HepG2 (cell line): ENCODE data around the gene TUT1. TPM values are rescaled to one million over a fixed set of nuclear protein-coding genes. Genes with fewer than 3 reads are reported as not detected.
"Not testable (repeated sequence)": the region's sequence is repeated elsewhere in the genome, so short reads cannot be mapped to it uniquely, and the experiment has no call there.

Experiments used
- ATAC-seq: fragments of 200-7000 bp; cut with Tn5 transposase; 3 replicates; pipeline ENCODE4 v1.9.1; 2020; ENCODE audit warnings: mild to moderate bottlenecking, moderate library complexity
- BruUV-seq: library from RNA; stranded (reverse); fragments of 400-500 nt; replicated peaks from 2 replicates; lab custom pipeline; 2021; lab: Mats Ljungman, UMichigan
- CTCF ChIA-PET: fragments of 300-600 bp; formaldehyde crosslinking; extraction: SDS; loops from one replicate; lab custom pipeline; 2021; ENCODE audit warnings: low total read pairs, inconsistent platforms, low intra/inter-chr PET ratio; lab: Yijun Ruan, JAX
- POLR2A ChIA-PET: fragments of 350-600 bp; sonication (Branson Sonifier 250); formaldehyde crosslinking; loops from one replicate; lab custom pipeline; 2020; ENCODE audit warnings: antibody characterized with exemption, inconsistent platforms; lab: Yijun Ruan, JAX
- DNase-seq: peaks from one replicate; pipeline ENCODE4 v3.0.0-alpha.2; 2015; ENCODE audit warnings: low spot score
- FAIRE-seq: peaks from 3 replicates; lab custom pipeline; 2011; peaks lifted over from hg19 to GRCh38; lab: Jason Lieb, UNC
- H2AFZ ChIP-seq: one replicate; pipeline ENCODE4 v1.6.1; 2011; ENCODE audit warnings: low read length, inconsistent platforms
- H3K27ac ChIP-seq: fragments of 300-600 bp; 3 replicates; pipeline ENCODE4 v1.8.0; 2011; ENCODE audit warnings: mixed run types, mild to moderate bottlenecking, mixed read lengths, low read length, inconsistent platforms; ENCODE audit not compliant: insufficient read depth; ENCODE audit errors: extremely low read length
- H3K27me3 ChIP-seq, 2 experiments: fragments of 200-600 bp in 1 of 2; 2 replicates in 1 of 2; 3 replicates in 1 of 2; pipeline versions ENCODE4 v1.6.0 to v1.8.0; 2011; ENCODE audit warnings: low read length in 2 of 2, mild to moderate bottlenecking in 2 of 2, moderate library complexity in 2 of 2, inconsistent platforms in 1 of 2; ENCODE audit not compliant: insufficient read depth in 2 of 2, control insufficient read depth in 1 of 2
- H3K36me3 ChIP-seq, 2 experiments: fragments of 200-600 bp in 1 of 2; replicated peaks in 1 of 2; 2 replicates in 1 of 2; 3 replicates in 1 of 2; pipeline versions ENCODE4 v1.5.1 to v1.8.0; 2011; ENCODE audit warnings: low read length in 2 of 2, inconsistent platforms in 1 of 2; ENCODE audit not compliant: insufficient read depth in 2 of 2, control insufficient read depth in 1 of 2
- H3K4me1 ChIP-seq: 2 replicates; pipeline ENCODE4 v1.5.1; 2012; ENCODE audit warnings: low read length, inconsistent platforms; ENCODE audit not compliant: insufficient read depth
- H3K4me2 ChIP-seq: 2 replicates; pipeline ENCODE4 v1.6.0; 2011; ENCODE audit warnings: low read depth, low read length, inconsistent platforms
- H3K4me3 ChIP-seq, 3 experiments: fragments of 200-600 bp in 1 of 3; sonication (generic), shearing (Covaris generic) in 1 of 3; replicated peaks in 1 of 3; 2 replicates each; pipeline ENCODE4 v1.5.1; 2011 to 2016; ENCODE audit warnings: low read length in 3 of 3, inconsistent platforms in 2 of 3, low read depth in 2 of 3, mild to moderate bottlenecking in 2 of 3, control low read depth in 1 of 3, mixed read lengths in 1 of 3; ENCODE audit not compliant: insufficient read depth in 1 of 3
- H3K79me2 ChIP-seq: one replicate; pipeline ENCODE4 v1.6.1; 2011; ENCODE audit warnings: low read length, inconsistent platforms; ENCODE audit not compliant: insufficient read depth
- H3K9ac ChIP-seq: 2 replicates; pipeline ENCODE4 v1.6.0; 2011; ENCODE audit warnings: mild to moderate bottlenecking, low read depth, low read length, inconsistent platforms; ENCODE audit not compliant: insufficient read depth
- H3K9me3 ChIP-seq: 2 replicates; pipeline ENCODE4 v1.5.1; 2012; ENCODE audit warnings: mild to moderate bottlenecking, low read length
- H4K20me1 ChIP-seq: 2 replicates; pipeline ENCODE4 v1.6.0; 2011; ENCODE audit warnings: inconsistent platforms, mild to moderate bottlenecking, low read length, moderate library complexity; ENCODE audit not compliant: insufficient read depth
- FOXO1 ChIP-seq: sonication (generic); formaldehyde crosslinking; IDR thresholded peaks from 2 replicates; pipeline ENCODE4 v1.4.0; 2020; ENCODE audit warnings: missing genetic modification reagents
- GMEB1 ChIP-seq: sonication (generic); formaldehyde crosslinking; IDR thresholded peaks from 2 replicates; pipeline ENCODE4 v1.5.1; 2020; ENCODE audit warnings: missing genetic modification reagents, mild to moderate bottlenecking, borderline replicate concordance
- IRF2 ChIP-seq: IDR thresholded peaks from 2 replicates; pipeline ENCODE4 v1.6.1; 2018; ENCODE audit warnings: missing genetic modification reagents, missing compliant biosample characterization
- IRF9 ChIP-seq: sonication (generic); formaldehyde crosslinking; IDR thresholded peaks from 2 replicates; pipeline ENCODE4 v1.8.0; 2022; ENCODE audit warnings: missing genetic modification reagents, mild to moderate bottlenecking, borderline replicate concordance
- MNT ChIP-seq: fragments of 450-650 bp; IDR thresholded peaks from 2 replicates; pipeline ENCODE4 v1.6.1; 2016
- SMC3 ChIP-seq: IDR thresholded peaks from 2 replicates; pipeline ENCODE4 v1.6.1; 2011; ENCODE audit warnings: low read length, improper control_type of control experiment
- SP5 ChIP-seq: IDR thresholded peaks from 2 replicates; pipeline ENCODE4 v1.6.1; 2016; ENCODE audit warnings: low read depth, borderline replicate concordance
- ZNF891 ChIP-seq: sonication (generic); formaldehyde crosslinking; IDR thresholded peaks from 2 replicates; pipeline ENCODE4 v1.5.0; 2020; ENCODE audit warnings: mild to moderate bottlenecking, missing genetic modification reagents
- ZSCAN9 ChIP-seq: IDR thresholded peaks from 2 replicates; pipeline ENCODE4 v1.6.1; 2016; ENCODE audit warnings: borderline replicate concordance
- WGBS: methylation state at CpG from one replicate; pipeline ENCODE4 v1.1.6; 2017; ENCODE audit warnings: low lambda C conversion rate; 5-methylcytosine and 5-hydroxymethylcytosine counted together
- in situ Hi-C: cut with HindIII; loops from 2 replicates; pipeline ENCODE4 v1.10.0; 2017; ENCODE audit warnings: low pct_unique_long_range_greater_than_20kb; ENCODE audit not compliant: extremely low pct_ligation_motif_present
- intact Hi-C: fragments of 100-400 bp; cut with micrococcal nuclease; formaldehyde crosslinking; loops from one replicate; pipeline ENCODE4 v1.10.0; 2022; ENCODE audit not compliant: unreplicated experiment
- polyA plus RNA-seq, 8 experiments: library from polyadenylated mRNA; depleted of rRNA in 3 of 8; stranded (reverse) in 7 of 8; unstranded in 1 of 8; fragments of >200 nt; fragmentation: Illumina TruSeq in 4 of 8; extraction: Trizol in 4 of 8; gene quantifications; 2 replicates each; pipeline versions ENCODE4 v1.2.1 to v1.2.3, GENCODE V29; 2011 to 2016; ENCODE audit warnings: low read depth in 4 of 8, missing spikeins in 1 of 8, mixed read lengths in 1 of 8; ENCODE audit not compliant: insufficient read depth in 1 of 8
- total RNA-seq, 5 experiments: library from RNA; depleted of rRNA; stranded (reverse); fragments of >200 nt; fragmentation: Illumina TruSeq; extraction: Trizol; gene quantifications; 2 replicates each; pipeline ENCODE4 v1.2.3, GENCODE V29; 2016; ENCODE audit warnings: low read depth in 1 of 5

The TUT1 gene
- total and polyA plus RNA-seq, 2 of the 13 experiments (the other 11 are each of a cell fraction or from before 2014, with no cell fraction given), result 9.7 to 14.3 TPM

GRCh38 chr11:62565100-62565802, 26.1 kb downstream of the TUT1 start (continued):
- TF ChIP-seq ZSCAN9, result no peak

DNA sequence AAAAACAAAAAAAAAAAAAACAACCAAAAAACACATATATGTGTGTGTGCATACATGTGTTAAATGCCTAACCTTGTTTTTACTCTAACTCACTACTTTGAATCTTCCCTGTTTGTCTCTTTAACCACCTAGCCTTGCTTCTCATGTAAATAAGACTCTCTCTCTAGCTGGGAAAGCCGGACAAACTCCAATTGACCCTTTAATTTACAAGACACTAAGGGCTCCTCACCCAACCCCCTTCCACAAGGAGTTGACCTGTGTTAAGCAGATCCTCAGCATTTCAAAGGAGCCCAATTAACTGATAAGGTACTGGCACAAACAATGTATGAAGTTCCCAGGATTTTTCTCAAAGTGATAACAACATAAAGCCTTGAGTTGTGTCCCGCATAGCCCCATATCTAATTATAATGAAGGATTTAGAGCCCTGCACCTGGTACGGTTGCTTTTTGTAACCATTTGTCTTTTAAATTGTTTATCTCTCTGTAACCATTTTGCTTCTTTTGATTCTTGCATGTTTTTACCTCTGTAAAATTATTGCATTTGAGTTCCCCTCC, 29.6 kb downstream of the TUT1 start:
- 98% methylated on average over 3 of the region's 3 CpGs for WGBS
- peaks cover 71% of the 10 kb centered on the region for H3K4me1 ChIP-seq
- peaks cover 22% of the 10 kb centered on the region for H4K20me1 ChIP-seq
- H3K9ac ChIP-seq, DNase-seq, H3K27me3 ChIP-seq, H2AFZ ChIP-seq, H3K4me3 ChIP-seq, in situ Hi-C loops, H3K9me3 ChIP-seq, H3K4me2 ChIP-seq, FAIRE-seq, H3K27ac ChIP-seq, ATAC-seq, BruUV-seq: not testable (repeated sequence)
- H3K36me3 ChIP-seq, result peaks cover 10 to 77% of the 10 kb centered on the region in 2 experiments
- POLR2A ChIA-PET, result interaction anchor here (0.7 to 2.3 kb wide), 7 partner anchors 12 to 279 kb away, joined by 3 to 22 read pairs (median 5); partner anchors contain the start of genes C11orf98, CSKMT and EEF1G
- intact Hi-C loops, result loop anchor here (2.0 kb wide), 2 partner anchors 19 to 167 kb away; no protein-coding TSS in a partner anchor
- CTCF ChIA-PET, result interaction anchor here (0.6 to 2.9 kb wide), 3 partner anchors 48 to 167 kb away, joined by 3 to 32 read pairs (median 19); no protein-coding TSS in a partner anchor
- peaks cover 17% of the 10 kb centered on the region for H3K79me2 ChIP-seq

- ChIA-PET POLR2A (interaction anchor here (0.7 to 2.3 kb wide), 12 partner anchors 9 to 281 kb away, joined by 3 to 22 read pairs (median 5); partner anchors contain the start of genes AHNAK, C11orf98, CSKMT and EEF1G), CTCF (interaction anchor here (0.7 to 2.9 kb wide), 9 partner anchors 12 to 180 kb away, joined by 3 to 32 read pairs (median 4); no protein-coding TSS in a partner anchor)
- Histone ChIP-seq H3K9me3 (no peaks in the 10 kb centered on the region), H3K9ac (no peak overlapping the region), H3K27ac (peak overlapping the region; percentile 55), H3K4me3 (no peak overlapping the region), H2AFZ (no peak overlapping the region), H3K79me2 (peaks cover 12% of the 10 kb centered on the region), H4K20me1 (peaks cover 19% of the 10 kb centered on the region), H3K27me3 (no peaks in the 10 kb centered on the region), H3K36me3 (peaks cover 10 to 66% of the 10 kb centered on the region in 2 experiments), H3K4me2 (no peak overlapping the region), H3K4me1 (peaks cover 71% of the 10 kb centered on the region)
- WGBS, result 78% methylated on average over 2 of the region's 2 CpGs
- FAIRE-seq (peak; percentile 77), DNase-seq (peak; percentile 91), ATAC-seq (peak; percentile 89)
- BruUV-seq, result no TSS peak
- in situ Hi-C loops, result no loop called here
- intact Hi-C loops, result loop anchor here (1.0 to 2.0 kb wide), 3 partner anchors 18 to 166 kb away; no protein-coding TSS in a partner anchor
- peak; percentile 98 for TF ChIP-seq SMC3
- TF ChIP-seq FOXO1 (CRISPR knock-in tag), result 0 out of 2 replicates have a peak, but pooled peaks have one; percentile 40
- no peak for TF ChIP-seq MNT
- no peak for TF ChIP-seq IRF2 (CRISPR knock-in tag)
- peak; percentile 22; the same call in 1 of the 2 replicates for TF ChIP-seq GMEB1 (CRISPR knock-in tag)
- 0 out of 2 replicates have a peak, but pooled peaks have one; percentile 20 for TF ChIP-seq IRF9 (CRISPR knock-in tag)
- TF ChIP-seq ZNF891 (CRISPR knock-in tag), result no peak
- peak; percentile 80 for TF ChIP-seq SP5 (CRISPR knock-in tag)
These were observed 30.7 kb downstream of the TUT1 start for GRCh38 chr11:62560566-62561103.
